GM15510 (cell line): ENCODE measurements around the gene HS1BP3.

ENCODE experiments used
- POLR2A ChIP-seq: IDR thresholded peaks from 3 replicates; pipeline ENCODE4 v1.6.1; 2011; ENCODE audit warnings: borderline replicate concordance; ENCODE audit not compliant: insufficient read length; ENCODE audit errors: extremely low read depth

HS1BP3 gene

GRCh38 chr2:20635113-20635510, 15.8 kb downstream of the HS1BP3 start:
- no peak for TF ChIP-seq POLR2A

GRCh38 chr2:20634507-20635112, 16.3 kb downstream of the HS1BP3 start:
- TF ChIP-seq POLR2A, result no peak

DNA sequence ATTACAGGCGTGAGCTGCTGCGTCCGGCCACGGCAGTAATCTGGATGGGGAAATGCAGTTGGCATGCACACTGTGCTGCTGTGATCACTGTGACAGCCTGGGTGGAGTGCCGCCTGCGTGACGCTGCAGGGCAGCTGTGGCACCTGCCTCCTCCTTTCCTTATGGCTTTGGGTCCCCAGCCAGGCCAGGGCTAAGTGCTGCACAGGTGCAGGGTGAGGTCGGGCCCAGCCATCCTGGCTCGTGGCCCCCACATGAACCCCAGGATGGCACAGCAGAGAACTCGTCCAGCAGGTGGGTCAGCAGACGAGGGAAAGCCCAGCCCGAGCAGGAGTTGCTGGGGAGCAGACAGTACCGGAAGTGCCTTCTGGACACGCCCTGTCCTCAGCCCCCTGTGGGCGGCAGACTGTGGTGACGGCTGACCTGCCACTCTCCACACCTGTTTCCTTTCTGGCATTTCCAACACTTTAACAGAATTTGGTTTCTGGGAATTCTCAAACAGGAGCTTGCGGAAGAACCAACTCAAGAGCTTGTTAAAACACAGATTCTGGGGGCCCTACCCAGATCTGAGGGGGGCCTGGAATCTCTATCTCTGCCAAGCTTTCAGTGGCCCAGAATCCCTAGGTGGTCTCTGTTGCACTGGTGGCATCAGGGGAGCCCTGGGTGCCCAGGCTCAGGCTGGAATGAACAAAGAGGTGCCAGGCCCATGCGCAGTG, 16.9 kb downstream of the HS1BP3 start:
- TF ChIP-seq POLR2A, result no peak

- no peak for TF ChIP-seq POLR2A
These were observed 17.9 kb downstream of the HS1BP3 start for GRCh38 chr2:20633001-20633400.

DNA sequence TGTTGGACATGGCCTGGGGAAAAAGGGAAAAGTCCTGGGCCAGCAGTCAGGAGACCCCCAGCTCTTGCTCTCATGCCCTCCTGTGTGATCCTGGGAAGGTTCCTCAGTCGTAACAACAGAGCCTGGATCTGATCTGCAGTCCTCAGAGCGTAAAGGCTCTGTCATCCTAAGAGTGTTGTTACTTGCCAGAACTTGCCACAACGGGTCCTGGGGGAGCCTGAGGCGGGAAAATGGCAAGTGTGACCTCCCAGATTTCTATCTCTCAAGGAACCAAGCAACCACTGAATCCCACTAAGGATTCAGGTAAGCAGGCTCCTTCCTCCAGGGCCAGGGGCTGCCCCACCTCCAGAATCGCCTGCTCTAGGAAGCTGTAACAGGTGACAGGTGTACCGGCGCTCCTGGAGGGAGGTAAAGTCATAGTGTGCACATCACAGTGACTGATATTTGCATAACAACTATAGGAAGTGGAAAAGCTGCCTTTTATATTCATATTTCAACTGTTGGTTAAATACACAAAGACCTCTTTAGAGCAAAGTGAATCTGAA, 18.4 kb downstream of the HS1BP3 start:
- no peak for TF ChIP-seq POLR2A

DNA sequence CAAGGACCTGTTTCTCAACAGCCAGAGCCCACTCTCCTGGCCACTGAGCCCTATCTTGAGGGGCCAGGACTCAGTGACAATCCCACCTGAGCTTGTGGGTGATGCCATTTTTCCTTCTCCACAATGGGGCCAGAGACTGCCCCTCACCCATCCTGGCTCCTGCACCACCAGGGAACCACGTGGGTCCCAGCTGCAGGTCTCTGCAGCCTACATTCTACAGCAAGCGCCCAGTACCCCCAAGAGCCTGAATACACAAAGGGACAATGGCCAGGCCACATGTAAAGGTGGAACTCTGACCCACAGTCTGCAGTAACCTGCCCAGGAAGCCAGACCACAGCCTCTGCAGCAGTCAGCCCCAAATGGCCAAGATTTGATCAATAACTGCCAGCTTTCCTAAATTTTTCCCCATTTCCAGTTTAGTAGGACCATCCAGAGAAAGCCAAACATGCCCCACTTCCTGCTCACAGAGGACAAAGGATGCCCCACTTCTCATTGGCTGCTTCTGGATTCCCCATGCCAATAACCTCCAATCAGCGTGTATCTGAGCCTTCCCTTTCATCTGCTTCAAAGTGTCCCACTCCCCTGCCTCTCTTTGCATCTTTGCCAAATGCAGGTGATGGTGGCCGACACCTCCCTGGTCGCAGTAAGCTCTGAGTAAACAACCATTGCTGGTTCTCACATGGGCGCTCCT, 19.1 kb downstream of the HS1BP3 start:
- TF ChIP-seq POLR2A, result no peak

- no peak for TF ChIP-seq POLR2A
These were observed 19.9 kb downstream of the HS1BP3 start for GRCh38 chr2:20630967-20631366.

DNA sequence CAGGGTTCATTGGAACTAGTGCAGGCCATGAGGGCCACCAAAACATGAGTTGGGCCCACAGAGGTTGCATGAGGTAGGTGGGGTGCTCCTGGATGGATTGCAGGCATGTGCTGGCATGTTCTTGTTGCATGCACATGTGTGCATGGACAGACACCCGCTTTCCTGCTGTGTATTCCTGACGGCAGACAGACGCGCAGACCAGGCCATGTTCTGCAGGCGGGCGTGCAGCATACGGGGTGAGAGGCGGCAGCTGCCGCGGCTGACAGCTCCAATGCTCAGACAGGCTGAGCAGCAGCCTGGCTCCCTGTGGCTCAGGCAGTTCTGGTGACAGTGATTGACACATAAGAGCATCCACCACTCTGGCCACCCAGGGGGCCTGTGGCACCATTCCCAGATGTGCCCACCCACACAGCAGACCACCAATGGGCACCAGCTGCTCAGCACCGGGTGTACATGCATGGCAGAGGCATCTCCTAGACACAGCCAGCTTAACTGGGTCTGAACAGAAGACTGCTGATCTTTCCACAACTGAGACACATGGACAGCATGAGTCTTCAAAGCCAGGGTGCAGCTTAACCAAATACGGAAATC, 21.2 kb downstream of the HS1BP3 start:
- no peak for TF ChIP-seq POLR2A

- no peak for TF ChIP-seq POLR2A
These were observed 21.7 kb downstream of the HS1BP3 start for GRCh38 chr2:20629181-20629580.

- no peak for TF ChIP-seq POLR2A
These were observed 23.1 kb downstream of the HS1BP3 start for GRCh38 chr2:20627712-20628380.

DNA sequence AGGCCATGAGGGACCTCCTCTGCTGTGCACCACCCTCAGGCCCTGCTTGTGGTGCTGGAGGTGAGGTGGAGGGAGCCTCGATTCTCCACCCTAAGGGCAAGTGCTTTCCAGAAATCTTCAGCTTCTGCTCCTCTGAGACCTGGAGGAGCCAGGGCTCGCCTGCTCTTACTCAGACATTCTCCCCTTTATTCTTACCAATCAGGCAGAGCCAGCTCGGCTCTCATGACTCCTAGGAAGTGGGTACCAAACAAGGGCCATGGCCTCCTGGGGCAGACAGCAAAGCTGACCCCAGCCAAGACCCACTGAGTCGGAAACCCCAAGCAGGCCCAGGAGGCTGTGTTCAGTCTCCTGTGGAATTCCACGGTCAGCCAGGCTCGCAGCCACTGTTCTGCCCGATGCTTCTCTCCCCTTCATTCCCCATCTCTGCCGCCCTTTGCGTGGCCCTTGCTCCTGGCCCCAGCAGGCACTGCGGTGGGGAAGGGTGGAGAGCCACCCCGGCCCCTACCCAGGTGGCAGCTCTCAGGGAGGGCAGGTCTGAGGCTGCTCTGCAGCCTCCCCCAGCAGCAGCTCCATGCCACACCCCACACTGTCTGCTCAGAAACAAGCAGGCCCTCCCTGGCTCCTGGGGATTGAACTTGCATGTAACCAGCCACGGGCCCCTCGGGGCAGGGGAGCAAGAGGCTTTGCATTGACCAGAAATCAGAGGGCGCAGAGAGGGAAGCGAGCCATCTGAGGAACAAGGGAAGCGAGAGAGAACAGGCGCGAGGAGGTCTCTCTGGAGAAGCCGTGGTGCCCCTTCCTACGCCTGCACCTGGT, 24.0 kb downstream of the HS1BP3 start:
- TF ChIP-seq POLR2A, result no peak

GRCh38 chr2:20626392-20626697, 24.6 kb downstream of the HS1BP3 start:
- no peak for TF ChIP-seq POLR2A

DNA sequence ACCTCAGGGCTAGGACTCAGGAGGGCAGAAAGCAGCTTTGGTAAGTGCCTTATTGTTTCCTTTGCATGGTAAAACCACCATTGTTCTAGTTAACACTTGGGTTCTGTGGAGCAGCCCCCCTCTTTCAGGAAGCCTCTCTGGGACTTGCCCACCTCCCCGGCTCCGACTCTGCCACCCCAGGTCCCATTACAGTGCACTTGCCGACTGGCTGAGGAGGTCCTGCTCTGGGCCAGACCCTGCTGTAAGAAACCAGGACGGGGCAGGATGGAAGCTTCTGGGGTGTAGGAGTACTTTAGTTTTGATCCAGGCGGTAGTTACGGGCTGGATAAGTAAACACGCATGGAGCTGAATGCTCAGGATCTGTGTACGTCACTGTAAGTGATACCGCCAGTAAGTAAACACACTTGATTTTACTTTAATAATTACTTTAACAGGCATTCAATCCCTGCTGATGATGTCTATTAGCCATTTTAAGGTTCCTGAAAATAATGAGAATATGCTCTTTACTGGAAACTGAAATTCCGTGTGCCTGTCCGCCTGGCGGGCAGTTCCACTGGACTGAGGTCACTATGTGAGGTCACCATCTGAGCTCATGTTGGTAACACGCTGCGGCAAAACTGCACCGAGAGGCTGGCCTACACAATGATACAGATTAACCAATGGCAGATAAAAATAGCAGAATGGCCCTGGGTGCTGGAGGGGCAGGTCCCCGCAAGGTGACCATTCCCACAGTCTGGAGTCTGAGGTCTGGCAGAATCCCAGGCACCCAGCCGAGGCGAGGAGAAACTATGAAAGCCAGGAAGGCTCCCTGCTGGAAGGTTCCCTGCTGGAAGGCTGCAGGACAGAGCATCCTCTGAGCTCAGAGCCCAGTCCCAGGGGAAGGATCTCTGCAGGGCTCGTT, 25.2 kb downstream of the HS1BP3 start:
- no peak for TF ChIP-seq POLR2A
